ENCODE data around the gene RNF6. TPM values are rescaled to one million over a fixed set of nuclear protein-coding genes. Genes with fewer than 3 reads are reported as not detected.

The RNF6 gene
- total RNA-seq, 1 donor from 2014 or later = 48.0 TPM

DNA sequence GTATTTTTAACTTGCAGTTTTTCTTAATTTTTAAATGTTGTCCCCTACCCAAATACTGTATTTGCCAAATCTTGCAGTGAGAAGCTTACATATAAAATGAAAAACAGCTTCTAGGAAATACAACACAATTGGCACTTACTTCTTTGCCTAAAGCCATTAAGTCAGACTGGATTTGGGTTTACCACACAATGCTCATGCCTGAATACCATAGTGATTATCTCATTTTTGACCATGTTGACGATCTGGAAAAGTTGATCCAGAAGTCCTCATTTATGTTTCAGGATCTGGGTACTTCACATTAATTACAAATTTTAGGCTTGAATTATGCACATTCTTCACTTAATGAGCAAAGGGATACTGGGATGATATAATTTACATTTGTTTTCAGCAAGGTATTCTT lies 2.4 kb downstream of the RNF6 start:
- intact Hi-C loops (cut with micrococcal nuclease) = no loop called here
- H3K4me1 Mint-ChIP-seq (ENCODE audit: low read depth) = peaks cover 34% of the 10 kb centered on the region
- H3K27ac Mint-ChIP-seq = no peak overlapping the region
- H3K4me3 Mint-ChIP-seq (ENCODE audit: low read depth) = peak overlapping the region; percentile 100
- DNase-seq (ENCODE audit: low spot score) = no peak
- peaks cover 45% of the 10 kb centered on the region for H3K36me3 Mint-ChIP-seq (ENCODE audit: low read depth)
- no peaks in the 10 kb centered on the region for H3K27me3 Mint-ChIP-seq (ENCODE audit: low read depth)
- H3K9me3 Mint-ChIP-seq = no peaks in the 10 kb centered on the region

DNA sequence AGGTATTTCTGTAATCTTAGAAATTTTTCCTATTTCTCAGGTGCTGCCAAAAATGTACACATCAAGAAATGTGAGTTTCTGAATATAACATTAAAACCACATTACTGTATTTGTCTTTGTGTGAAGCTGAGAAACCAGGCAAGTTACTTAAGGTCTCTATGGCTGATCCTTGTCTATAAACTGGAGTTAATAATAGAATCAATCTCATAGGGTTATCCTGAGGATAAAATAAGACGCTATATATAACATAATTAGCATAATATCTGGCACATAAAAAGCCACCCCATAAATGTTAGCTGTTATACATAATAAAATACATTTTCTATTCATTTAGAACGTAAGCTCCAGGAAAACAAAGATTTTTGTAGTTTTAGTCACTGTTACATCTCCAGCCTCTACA lies 6.1 kb downstream of the RNF6 start:
- Mint-ChIP-seq H3K4me3 (ENCODE audit: low read depth) (no peak overlapping the region), H3K36me3 (ENCODE audit: low read depth) (peaks cover 63% of the 10 kb centered on the region), H3K27me3 (ENCODE audit: low read depth) (no peaks in the 10 kb centered on the region), H3K27ac (no peak overlapping the region), H3K9me3 (no peaks in the 10 kb centered on the region), H3K4me1 (ENCODE audit: low read depth) (peaks cover 21% of the 10 kb centered on the region)
- intact Hi-C loops (cut with micrococcal nuclease) = no loop called here
- no peak for DNase-seq (ENCODE audit: low spot score)

DNA sequence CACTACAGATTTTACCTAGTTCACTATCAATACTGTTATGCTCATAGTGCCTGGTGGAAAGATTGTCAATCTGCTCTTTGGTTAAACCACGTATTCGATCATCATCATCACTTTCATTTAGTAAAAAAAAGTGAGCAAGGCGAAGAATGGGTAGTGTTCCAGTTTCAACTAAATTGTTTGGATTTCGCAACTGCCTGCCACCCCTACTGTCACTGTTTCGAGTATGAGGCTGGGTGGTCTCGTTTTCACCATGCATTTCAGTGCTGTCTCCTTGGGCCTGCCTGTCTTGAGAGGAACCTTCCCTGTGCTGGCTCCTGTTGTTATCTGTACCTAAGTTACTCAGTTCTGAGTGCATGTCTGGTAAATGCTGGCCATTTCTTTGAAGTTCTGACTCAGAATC lies 8.1 kb downstream of the RNF6 start:
- intact Hi-C loops (cut with micrococcal nuclease) = no loop called here

DNA sequence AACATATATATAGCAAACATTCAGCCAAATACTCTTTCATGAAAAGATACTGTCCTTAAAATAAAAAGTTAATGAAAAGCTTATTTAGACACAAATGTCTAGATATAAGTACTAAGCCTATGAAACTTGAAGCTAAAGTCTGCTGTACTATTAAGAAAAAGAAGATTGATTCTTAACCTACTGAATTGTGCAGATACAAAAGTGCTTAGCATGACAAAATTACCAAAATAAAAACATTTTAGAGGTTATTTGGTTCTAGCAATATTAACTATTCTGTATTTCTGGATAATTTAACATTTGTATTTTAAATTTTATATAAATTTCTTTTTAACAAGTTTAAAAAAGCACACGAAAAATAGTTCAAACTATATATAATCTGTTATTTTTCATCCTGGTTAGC lies 8.8 kb downstream of the RNF6 start:
- no peaks in the 10 kb centered on the region for H3K27me3 Mint-ChIP-seq (ENCODE audit: low read depth)
- intact Hi-C loops (cut with micrococcal nuclease) = no loop called here
- no peak overlapping the region for H3K27ac Mint-ChIP-seq
- H3K4me3 Mint-ChIP-seq (ENCODE audit: low read depth) = no peak overlapping the region
- H3K4me1 Mint-ChIP-seq (ENCODE audit: low read depth) = peaks cover 6% of the 10 kb centered on the region
- H3K36me3 Mint-ChIP-seq (ENCODE audit: low read depth) = peaks cover 66% of the 10 kb centered on the region
- no peak for DNase-seq (ENCODE audit: low spot score)
- no peaks in the 10 kb centered on the region for H3K9me3 Mint-ChIP-seq

More for the DNA sequence above, 8.1 kb downstream of the RNF6 start:
- no peaks in the 10 kb centered on the region for H3K9me3 Mint-ChIP-seq
- no peak for DNase-seq (ENCODE audit: low spot score)
- peaks cover 6% of the 10 kb centered on the region for H3K4me1 Mint-ChIP-seq (ENCODE audit: low read depth)
- H3K27ac Mint-ChIP-seq = no peak overlapping the region
- no peak overlapping the region for H3K4me3 Mint-ChIP-seq (ENCODE audit: low read depth)
- H3K27me3 Mint-ChIP-seq (ENCODE audit: low read depth) = no peaks in the 10 kb centered on the region
- H3K36me3 Mint-ChIP-seq (ENCODE audit: low read depth) = peaks cover 64% of the 10 kb centered on the region

DNA sequence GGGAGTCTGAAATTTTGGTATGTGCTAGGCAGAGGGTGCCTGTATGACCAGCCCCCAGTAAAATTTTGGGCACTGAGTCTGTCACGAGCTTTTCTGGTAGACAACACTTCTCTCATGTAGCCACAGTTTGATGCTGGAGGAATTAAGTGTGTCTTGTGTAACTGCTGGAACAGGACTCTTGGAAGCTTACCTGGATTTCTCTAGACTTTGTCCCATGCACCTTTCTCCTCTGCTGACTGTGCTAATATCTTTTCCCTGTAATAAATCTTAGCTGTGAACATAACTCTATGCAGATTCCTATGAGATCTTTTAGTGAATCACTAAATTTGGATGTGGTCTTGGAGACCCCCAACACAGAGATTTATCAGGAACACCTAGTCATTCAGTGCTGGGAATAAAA lies 13.8 kb downstream of the RNF6 start:
- Mint-ChIP-seq H3K27me3 (ENCODE audit: low read depth) (no peaks in the 10 kb centered on the region), H3K9me3 (no peaks in the 10 kb centered on the region), H3K27ac (no peak overlapping the region), H3K36me3 (ENCODE audit: low read depth) (peaks cover 45% of the 10 kb centered on the region), H3K4me1 (ENCODE audit: low read depth) (peaks cover 5% of the 10 kb centered on the region), H3K4me3 (ENCODE audit: low read depth) (no peak overlapping the region)
- DNase-seq (ENCODE audit: low spot score) = no peak
- intact Hi-C loops (cut with micrococcal nuclease) = no loop called here

DNA sequence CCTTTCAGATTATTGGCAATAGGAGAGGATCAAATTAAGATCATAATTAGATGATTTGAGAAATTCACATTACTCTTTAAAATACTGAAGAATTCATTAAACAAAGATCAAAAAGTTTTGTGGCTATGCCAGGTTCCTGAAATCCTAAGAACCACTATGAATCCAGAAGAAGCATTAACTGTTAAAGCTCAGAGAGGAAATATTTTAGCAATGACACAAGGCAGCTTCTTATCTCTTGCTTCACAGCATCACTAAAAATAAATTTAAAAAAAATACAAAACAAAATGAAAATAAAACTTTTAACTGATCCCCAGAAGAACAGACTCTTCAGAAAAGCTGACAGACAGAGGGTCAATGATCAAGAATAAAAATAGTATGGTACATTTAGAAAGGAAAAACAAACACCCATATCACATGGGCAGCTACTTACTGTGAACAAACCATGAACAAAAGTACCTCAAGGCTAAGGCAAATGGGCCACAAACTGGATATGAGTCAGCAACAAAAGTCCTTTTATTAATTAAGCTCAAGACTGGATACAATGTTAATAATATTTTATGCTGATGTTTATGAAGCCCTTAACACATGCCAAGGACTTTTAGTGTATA lies 19.6 kb downstream of the RNF6 start:
- Mint-ChIP-seq H3K27me3 (ENCODE audit: low read depth) (no peaks in the 10 kb centered on the region), H3K27ac (no peak overlapping the region), H3K4me3 (ENCODE audit: low read depth) (no peak overlapping the region), H3K36me3 (ENCODE audit: low read depth) (peaks cover 8% of the 10 kb centered on the region), H3K9me3 (no peaks in the 10 kb centered on the region), H3K4me1 (ENCODE audit: low read depth) (no peaks in the 10 kb centered on the region)
- intact Hi-C loops (cut with micrococcal nuclease) = no loop called here
- no peak for DNase-seq (ENCODE audit: low spot score)

DNA sequence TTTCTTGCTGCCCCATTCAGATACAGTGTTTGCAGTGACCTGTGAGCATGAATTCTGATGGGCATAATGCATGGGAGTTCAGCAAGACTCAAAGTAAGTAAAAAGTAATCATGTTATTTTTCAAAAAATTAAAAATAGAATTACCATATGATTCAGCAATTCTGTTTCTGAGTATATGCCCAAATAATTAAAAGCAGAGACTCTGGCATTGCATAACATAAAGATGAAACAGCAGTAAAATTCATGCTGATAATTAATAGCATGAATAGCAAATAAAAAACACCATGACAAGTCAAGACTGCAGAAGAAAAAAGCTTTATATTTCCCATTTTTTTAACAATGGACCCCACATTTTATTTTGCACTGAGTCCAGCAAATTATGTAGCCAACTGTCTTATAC lies 21.3 kb downstream of the RNF6 start:
- intact Hi-C loops (cut with micrococcal nuclease) = no loop called here
- H3K4me3 Mint-ChIP-seq (ENCODE audit: low read depth) = no peak overlapping the region
- no peaks in the 10 kb centered on the region for H3K27me3 Mint-ChIP-seq (ENCODE audit: low read depth)
- peaks cover 6% of the 10 kb centered on the region for H3K36me3 Mint-ChIP-seq (ENCODE audit: low read depth)
- peaks cover 5% of the 10 kb centered on the region for H3K9me3 Mint-ChIP-seq
- no peak overlapping the region for H3K27ac Mint-ChIP-seq
- no peaks in the 10 kb centered on the region for H3K4me1 Mint-ChIP-seq (ENCODE audit: low read depth)
- DNase-seq (ENCODE audit: low spot score) = no peak

DNA sequence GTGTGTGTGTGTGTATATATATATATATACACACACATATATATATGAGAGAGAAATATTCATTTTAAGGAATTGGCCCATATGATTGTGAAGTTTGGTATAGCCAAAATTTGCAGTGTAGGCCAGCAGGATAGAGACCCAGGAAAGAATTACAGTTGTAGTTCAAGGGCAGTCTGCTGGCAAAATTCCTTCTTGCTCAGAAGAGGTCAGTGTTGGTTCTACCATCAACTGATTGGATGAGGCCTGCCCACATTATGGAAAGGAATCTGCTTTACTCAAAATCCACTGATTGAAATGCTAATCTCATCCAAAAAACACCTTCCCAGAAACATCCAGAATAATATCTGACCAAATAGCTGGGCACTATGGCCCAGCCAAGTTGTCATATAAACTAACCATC lies 24.0 kb downstream of the RNF6 start:
- Mint-ChIP-seq H3K27me3 (ENCODE audit: low read depth) (no peaks in the 10 kb centered on the region), H3K9me3 (peaks cover 20% of the 10 kb centered on the region), H3K4me3 (ENCODE audit: low read depth) (no peak overlapping the region), H3K4me1 (ENCODE audit: low read depth) (no peaks in the 10 kb centered on the region), H3K27ac (no peak overlapping the region), H3K36me3 (ENCODE audit: low read depth) (peaks cover 24% of the 10 kb centered on the region)
- DNase-seq (ENCODE audit: low spot score) = no peak
- intact Hi-C loops (cut with micrococcal nuclease) = no loop called here

DNA sequence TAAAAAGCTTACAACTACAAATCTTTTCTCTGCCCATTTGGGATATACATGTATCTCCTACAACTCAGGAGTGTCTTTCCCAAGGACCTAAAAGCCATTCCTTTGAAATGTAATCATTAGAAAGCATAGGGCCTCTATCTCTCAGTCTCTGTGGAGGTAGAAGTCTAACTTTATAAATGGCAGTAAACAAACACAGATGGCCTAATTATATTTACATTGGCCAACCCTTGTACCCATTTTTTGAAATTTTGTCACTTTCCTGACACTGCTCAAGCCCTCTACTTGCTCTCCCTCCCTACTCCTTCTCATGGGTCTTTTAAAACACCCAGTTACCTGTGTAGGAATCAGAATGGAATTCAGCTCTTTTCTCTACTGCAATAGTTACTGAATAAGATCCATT lies 24.8 kb downstream of the RNF6 start:
- intact Hi-C loops (cut with micrococcal nuclease) = no loop called here

DNA sequence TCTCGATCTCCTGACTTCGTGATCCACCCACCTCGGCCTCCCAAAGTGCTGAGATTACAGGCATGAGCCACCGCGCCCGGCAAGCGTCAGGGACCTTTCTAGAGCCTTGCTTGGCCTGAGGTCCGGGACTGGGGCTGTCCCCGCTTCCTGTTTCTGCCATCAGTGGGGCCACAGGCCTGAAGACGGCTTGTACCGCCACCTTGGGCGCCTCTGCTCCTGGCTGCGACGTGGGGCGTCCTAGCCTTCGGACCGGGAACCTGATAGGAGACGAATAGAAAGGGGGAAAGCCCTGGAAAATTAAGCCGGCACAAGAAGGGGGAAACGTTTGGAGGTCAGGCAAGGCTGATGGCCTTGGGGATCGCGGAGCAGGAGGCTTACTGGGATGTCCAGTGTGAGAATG lies 35.1 kb downstream of the RNF6 start:
- Mint-ChIP-seq H3K27me3 (ENCODE audit: low read depth) (no peaks in the 10 kb centered on the region), H3K4me1 (ENCODE audit: low read depth) (peaks cover 18% of the 10 kb centered on the region), H3K4me3 (ENCODE audit: low read depth) (peak overlapping the region; percentile 82), H3K36me3 (ENCODE audit: low read depth) (no peaks in the 10 kb centered on the region), H3K27ac (peak overlapping the region; percentile 89), H3K9me3 (no peaks in the 10 kb centered on the region)
- no peak for DNase-seq (ENCODE audit: low spot score)
- intact Hi-C loops (cut with micrococcal nuclease) = loop anchor here (1.0 to 10.0 kb wide), 5 partner anchors 35 to 511 kb away; partner anchors contain the start of genes RNF6 and SHISA2

More for the DNA sequence above, 24.8 kb downstream of the RNF6 start:
- no peak overlapping the region for H3K27ac Mint-ChIP-seq
- H3K4me1 Mint-ChIP-seq (ENCODE audit: low read depth) = no peaks in the 10 kb centered on the region
- no peak overlapping the region for H3K4me3 Mint-ChIP-seq (ENCODE audit: low read depth)
- H3K27me3 Mint-ChIP-seq (ENCODE audit: low read depth) = no peaks in the 10 kb centered on the region
- H3K9me3 Mint-ChIP-seq = peaks cover 20% of the 10 kb centered on the region
- no peak for DNase-seq (ENCODE audit: low spot score)
- H3K36me3 Mint-ChIP-seq (ENCODE audit: low read depth) = peaks cover 24% of the 10 kb centered on the region

DNA sequence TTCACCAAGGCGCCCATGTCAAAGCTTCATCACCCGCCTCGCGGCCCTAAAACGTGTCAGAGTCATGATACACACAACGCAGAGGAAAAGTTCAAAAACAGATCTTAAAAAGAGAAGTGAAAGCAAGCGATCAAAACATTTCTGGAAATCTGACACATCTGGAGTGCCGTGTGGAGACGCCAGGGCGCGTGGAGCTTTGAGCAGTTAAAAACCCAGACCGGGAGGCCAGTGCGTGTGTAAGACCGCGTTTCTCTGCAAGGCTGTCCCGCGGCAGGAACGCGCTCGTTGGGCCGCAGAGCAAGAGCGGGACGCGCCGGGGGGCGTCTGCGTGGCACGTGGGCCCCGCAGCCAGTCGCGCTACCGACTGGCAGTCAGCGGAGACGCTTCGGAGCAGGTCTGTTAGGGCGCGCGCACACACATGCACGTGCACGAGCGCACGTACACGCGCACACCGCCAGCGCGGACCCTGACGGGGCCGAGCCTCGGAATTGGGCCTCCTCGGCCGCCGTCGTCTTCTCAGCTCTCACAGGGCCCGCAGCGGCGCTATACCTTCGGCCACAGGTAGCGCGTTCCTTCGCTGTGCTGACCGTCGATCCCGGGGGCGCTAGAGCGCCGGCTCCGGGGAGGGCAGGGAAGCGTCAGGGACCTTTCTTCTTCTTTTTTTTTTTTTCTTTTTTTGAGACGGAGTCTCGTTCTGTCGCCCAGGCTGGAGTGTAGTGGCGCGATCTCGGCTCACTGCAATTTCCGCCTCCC lies 35.8 kb downstream of the RNF6 start:
- no peaks in the 10 kb centered on the region for H3K9me3 Mint-ChIP-seq
- H3K36me3 Mint-ChIP-seq (ENCODE audit: low read depth) = no peaks in the 10 kb centered on the region
- H3K4me1 Mint-ChIP-seq (ENCODE audit: low read depth) = peaks cover 18% of the 10 kb centered on the region
- peak overlapping the region; percentile 82 for H3K4me3 Mint-ChIP-seq (ENCODE audit: low read depth)
- H3K27me3 Mint-ChIP-seq (ENCODE audit: low read depth) = no peaks in the 10 kb centered on the region
- intact Hi-C loops (cut with micrococcal nuclease) = loop anchor here (1.0 to 10.0 kb wide), 5 partner anchors 36 to 512 kb away; partner anchors contain the start of genes RNF6 and SHISA2
- DNase-seq (ENCODE audit: low spot score) = peak; percentile 87
- H3K27ac Mint-ChIP-seq = peak overlapping the region; percentile 89

DNA sequence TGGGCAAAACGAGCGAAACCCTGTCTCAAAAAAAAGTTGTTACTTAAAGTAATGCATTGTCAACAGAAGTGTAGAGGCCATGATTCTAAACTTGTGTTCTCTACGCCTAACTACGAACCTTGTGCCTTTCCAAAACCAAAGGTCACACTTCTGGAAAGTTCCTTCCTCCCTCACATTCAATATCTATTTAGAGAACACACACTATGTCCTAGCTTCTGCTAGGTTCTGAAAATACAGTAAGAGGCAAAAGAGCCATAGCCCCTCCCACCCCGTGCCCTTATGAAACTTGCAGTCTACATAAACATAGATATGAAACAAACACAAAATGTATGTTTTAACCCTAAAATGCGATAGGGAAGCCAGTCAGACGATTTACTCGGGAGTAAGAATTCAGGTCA lies 36.4 kb downstream of the RNF6 start:
- peaks cover 18% of the 10 kb centered on the region for H3K4me1 Mint-ChIP-seq (ENCODE audit: low read depth)
- H3K36me3 Mint-ChIP-seq (ENCODE audit: low read depth) = no peaks in the 10 kb centered on the region
- H3K4me3 Mint-ChIP-seq (ENCODE audit: low read depth) = peak overlapping the region; percentile 82
- H3K27ac Mint-ChIP-seq = peak overlapping the region; percentile 89
- DNase-seq (ENCODE audit: low spot score) = no peak
- no peaks in the 10 kb centered on the region for H3K9me3 Mint-ChIP-seq
- intact Hi-C loops (cut with micrococcal nuclease) = loop anchor here (1.0 to 10.0 kb wide), 5 partner anchors 37 to 513 kb away; partner anchors contain the start of genes RNF6 and SHISA2
- no peaks in the 10 kb centered on the region for H3K27me3 Mint-ChIP-seq (ENCODE audit: low read depth)

DNA sequence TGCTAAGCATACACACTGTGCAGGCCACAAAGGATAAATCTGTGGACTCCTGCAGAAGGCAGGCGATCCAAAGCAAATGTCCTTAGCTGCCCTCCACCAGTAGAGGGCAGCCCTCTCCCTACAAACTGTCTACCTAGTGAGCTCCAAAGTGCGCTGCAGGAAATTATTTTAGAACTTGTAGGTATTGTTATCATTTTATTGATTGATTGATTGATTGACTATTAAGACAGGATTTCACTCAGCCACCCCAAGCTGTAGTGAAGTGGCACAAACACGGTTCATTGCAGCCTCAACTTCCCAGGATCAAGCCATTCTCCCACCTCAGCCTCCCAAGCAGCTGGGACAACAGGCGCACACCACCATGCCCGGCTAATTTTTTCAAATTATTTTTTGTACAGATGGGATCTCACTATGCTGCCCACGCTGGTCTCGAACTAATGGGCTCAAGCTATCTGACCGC lies 37.3 kb downstream of the RNF6 start:
- intact Hi-C loops (cut with micrococcal nuclease) = loop anchor here (1.0 to 10.0 kb wide), 4 partner anchors 133 to 311 kb away; partner anchors contain the start of gene SHISA2
- peak; percentile 57 for DNase-seq (ENCODE audit: low spot score)
- Mint-ChIP-seq H3K9me3 (no peaks in the 10 kb centered on the region), H3K4me1 (ENCODE audit: low read depth) (peaks cover 18% of the 10 kb centered on the region), H3K36me3 (ENCODE audit: low read depth) (no peaks in the 10 kb centered on the region), H3K27me3 (ENCODE audit: low read depth) (no peaks in the 10 kb centered on the region), H3K27ac (peak overlapping the region; percentile 40), H3K4me3 (ENCODE audit: low read depth) (peak overlapping the region; percentile 42)
